HEK293 (cell line): ENCODE data around the gene MPPE1.

ENCODE experiments used
- CTCF ChIA-PET: fragments of 350-600 bp; formaldehyde crosslinking; extraction: SDS; loops from one replicate; lab custom pipeline; 2021; ENCODE audit warnings: antibody characterized with exemption; lab: Yijun Ruan, JAX
- POLR2A ChIA-PET: fragments of 300-600 bp; formaldehyde crosslinking; extraction: SDS; loops from one replicate; lab custom pipeline; 2020; ENCODE audit warnings: antibody characterized with exemption, inconsistent platforms; lab: Yijun Ruan, JAX
- H3K27ac ChIP-seq: fragments of 200-500 bp; sonication (Bioruptor generic); 2 replicates; pipeline ENCODE4 v1.5.1; 2014; ENCODE audit warnings: low read depth, low read length, control low read depth, inconsistent platforms; ENCODE audit errors: extremely low read depth
- H3K36me3 ChIP-seq, 2 experiments: fragments of 200-500 bp in 1 of 2; sonication (Bioruptor generic) in 1 of 2; 1 replicate in 1 of 2; 2 replicates in 1 of 2; pipeline ENCODE4 v1.5.1; 2014 to 2017; ENCODE audit warnings: inconsistent platforms in 2 of 2, low read length in 2 of 2; ENCODE audit not compliant: control insufficient read depth in 2 of 2, insufficient read depth in 1 of 2
- H3K4me1 ChIP-seq: fragments of 200-500 bp; sonication (Bioruptor generic); 2 replicates; pipeline ENCODE4 v1.5.1; 2014; ENCODE audit warnings: mild to moderate bottlenecking, low read length, inconsistent platforms; ENCODE audit not compliant: control insufficient read depth, insufficient read depth
- H3K4me3 ChIP-seq: 2 replicates; pipeline ENCODE4 v1.5.1; 2011; ENCODE audit warnings: low read depth, mild to moderate bottlenecking, control low read depth, low read length, moderate library complexity
- H3K9me3 ChIP-seq: fragments of 200-500 bp; sonication (Bioruptor generic); 2 replicates; pipeline ENCODE4 v1.5.1; 2014; ENCODE audit warnings: low read depth, low read length, inconsistent platforms; ENCODE audit not compliant: control insufficient read depth, insufficient read depth
- GLIS2 ChIP-seq: fragments of 450-650 bp; formaldehyde crosslinking; IDR thresholded peaks from 2 replicates; pipeline ENCODE4 v1.5.1; 2016; ENCODE audit warnings: missing biosample characterization, missing genetic modification characterization
- SCRT1 ChIP-seq: fragments of 450-650 bp; formaldehyde crosslinking; IDR thresholded peaks from 2 replicates; pipeline ENCODE4 v1.5.1; 2016; ENCODE audit warnings: missing biosample characterization, missing genetic modification characterization, borderline replicate concordance
- YY1 ChIP-seq: fragments of 450-650 bp; formaldehyde crosslinking; IDR thresholded peaks from 2 replicates; pipeline ENCODE4 v1.5.1; 2018; ENCODE audit warnings: missing biosample characterization, missing genetic modification characterization
- ZFP37 ChIP-seq: fragments of 450-650 bp; formaldehyde crosslinking; IDR thresholded peaks from 2 replicates; pipeline ENCODE4 v1.5.1; 2016; ENCODE audit warnings: missing biosample characterization, missing genetic modification characterization
- ZNF2 ChIP-seq: fragments of 450-650 bp; formaldehyde crosslinking; IDR thresholded peaks from 2 replicates; pipeline ENCODE4 v1.5.1; 2016; ENCODE audit warnings: missing biosample characterization, missing genetic modification characterization
- ZNF274 ChIP-seq, 2 experiments: fragments of 200-500 bp in 1 of 2; fragments of 450-650 bp in 1 of 2; sonication (Bioruptor generic) in 1 of 2; formaldehyde crosslinking in 1 of 2; IDR thresholded peaks; 2 replicates each; pipeline versions ENCODE4 v1.5.1 to v1.6.1; 2014 to 2016; ENCODE audit warnings: borderline replicate concordance in 1 of 2, inconsistent platforms in 1 of 2, low read length in 1 of 2, missing biosample characterization in 1 of 2, missing genetic modification characterization in 1 of 2
- ZNF302 ChIP-seq: fragments of 450-650 bp; formaldehyde crosslinking; IDR thresholded peaks from 2 replicates; pipeline ENCODE4 v1.5.1; 2016; ENCODE audit warnings: missing biosample characterization, missing genetic modification characterization, low read depth
- ZNF354C ChIP-seq: fragments of 450-650 bp; formaldehyde crosslinking; IDR thresholded peaks from 2 replicates; pipeline ENCODE4 v1.5.1; 2016; ENCODE audit warnings: missing biosample characterization, missing genetic modification characterization, low read depth, borderline replicate concordance
- ZNF404 ChIP-seq: fragments of 450-650 bp; formaldehyde crosslinking; IDR thresholded peaks from 2 replicates; pipeline ENCODE4 v1.5.1; 2017; ENCODE audit warnings: missing biosample characterization, missing genetic modification characterization
- ZNF548 ChIP-seq: fragments of 450-650 bp; formaldehyde crosslinking; IDR thresholded peaks from 2 replicates; pipeline ENCODE4 v1.5.1; 2016; ENCODE audit warnings: missing biosample characterization, missing genetic modification characterization
- ZNF621 ChIP-seq: fragments of 450-650 bp; formaldehyde crosslinking; IDR thresholded peaks from 2 replicates; pipeline ENCODE4 v1.5.1; 2017; ENCODE audit warnings: missing biosample characterization, missing genetic modification characterization
- ZNF624 ChIP-seq: fragments of 450-650 bp; formaldehyde crosslinking; IDR thresholded peaks from 2 replicates; pipeline ENCODE4 v1.5.1; 2017; ENCODE audit warnings: missing biosample characterization, missing genetic modification characterization
- ZNF677 ChIP-seq: fragments of 450-650 bp; IDR thresholded peaks from 2 replicates; pipeline ENCODE4 v1.5.0; 2018; ENCODE audit warnings: missing biosample characterization, mild to moderate bottlenecking, missing genetic modification characterization, moderate library complexity
- ZNF768 ChIP-seq: fragments of 450-650 bp; formaldehyde crosslinking; IDR thresholded peaks from 2 replicates; pipeline ENCODE4 v1.5.1; 2018; ENCODE audit warnings: missing biosample characterization, mild to moderate bottlenecking, missing genetic modification characterization
- TF ChIP-seq, protein P1 (sequence below): fragments of 450-650 bp; formaldehyde crosslinking; IDR thresholded peaks from 2 replicates; pipeline ENCODE4 v1.5.1; 2016; ENCODE audit warnings: missing biosample characterization, missing genetic modification characterization
- TF ChIP-seq, protein P2 (sequence below): fragments of 450-650 bp; formaldehyde crosslinking; IDR thresholded peaks from 2 replicates; pipeline ENCODE4 v1.5.1; 2017; ENCODE audit warnings: missing biosample characterization, missing genetic modification characterization
- TF ChIP-seq, protein P3 (sequence below): fragments of 450-650 bp; formaldehyde crosslinking; IDR thresholded peaks from 2 replicates; pipeline ENCODE4 v1.5.1; 2016; ENCODE audit warnings: missing biosample characterization, missing genetic modification characterization
- TF ChIP-seq, protein P4 (sequence below): fragments of 450-650 bp; formaldehyde crosslinking; IDR thresholded peaks from 2 replicates; pipeline ENCODE4 v1.5.1; 2016; ENCODE audit warnings: missing biosample characterization, missing genetic modification characterization
- TF ChIP-seq, protein P5 (sequence below): fragments of 450-650 bp; formaldehyde crosslinking; IDR thresholded peaks from 2 replicates; pipeline ENCODE4 v1.5.1; 2016; ENCODE audit warnings: missing biosample characterization, missing genetic modification characterization

MPPE1 gene

DNA sequence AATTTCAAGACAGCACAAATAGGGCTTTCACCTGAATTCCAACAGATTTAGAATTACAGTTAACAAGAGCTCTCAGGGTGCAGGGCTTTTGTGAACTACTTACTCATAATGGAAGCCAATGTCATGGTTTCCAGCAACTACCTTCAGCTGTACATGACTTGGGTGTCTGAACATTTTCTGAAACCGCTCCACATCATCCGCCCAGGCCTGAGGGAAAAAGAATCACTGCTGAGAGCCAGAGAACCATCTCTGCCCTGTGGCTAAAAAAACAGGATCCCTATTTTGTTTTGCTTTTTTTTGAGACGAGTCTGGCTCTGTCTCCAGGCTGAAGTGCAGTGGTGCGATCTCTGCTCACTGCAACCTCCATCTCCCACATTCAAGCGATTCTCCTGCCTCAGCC, 18.8 kb downstream of the MPPE1 start:
- peaks cover 10 to 57% of the 10 kb centered on the region in 2 experiments; a peak in 2 of 3 replicates for H3K36me3 ChIP-seq

DNA sequence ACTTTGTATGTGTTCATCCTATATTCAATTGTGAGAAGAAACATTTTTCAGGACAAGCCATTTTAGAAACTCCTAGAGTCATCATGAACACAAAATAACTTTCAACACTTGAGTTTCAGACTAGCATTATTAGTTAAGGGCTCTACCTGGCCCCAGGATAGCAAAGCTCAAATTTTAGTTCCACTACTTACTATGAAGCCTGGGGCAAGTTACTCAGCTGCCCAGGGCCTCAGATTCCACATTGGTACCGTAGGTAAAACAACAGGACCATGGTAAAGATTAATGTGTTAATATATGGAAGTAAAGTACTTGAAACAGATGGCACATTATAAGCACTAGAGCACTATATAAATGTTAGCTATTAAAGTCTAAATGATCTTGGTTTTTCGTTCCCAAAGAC, 19.4 kb downstream of the MPPE1 start:
- H3K27ac ChIP-seq: no peak overlapping the region
- 0 out of 2 replicates have a peak, but pooled peaks cover 3% of the 10 kb centered on the region for H3K4me1 ChIP-seq
- H3K4me3 ChIP-seq: no peak overlapping the region
- TF ChIP-seq, protein P1, sequence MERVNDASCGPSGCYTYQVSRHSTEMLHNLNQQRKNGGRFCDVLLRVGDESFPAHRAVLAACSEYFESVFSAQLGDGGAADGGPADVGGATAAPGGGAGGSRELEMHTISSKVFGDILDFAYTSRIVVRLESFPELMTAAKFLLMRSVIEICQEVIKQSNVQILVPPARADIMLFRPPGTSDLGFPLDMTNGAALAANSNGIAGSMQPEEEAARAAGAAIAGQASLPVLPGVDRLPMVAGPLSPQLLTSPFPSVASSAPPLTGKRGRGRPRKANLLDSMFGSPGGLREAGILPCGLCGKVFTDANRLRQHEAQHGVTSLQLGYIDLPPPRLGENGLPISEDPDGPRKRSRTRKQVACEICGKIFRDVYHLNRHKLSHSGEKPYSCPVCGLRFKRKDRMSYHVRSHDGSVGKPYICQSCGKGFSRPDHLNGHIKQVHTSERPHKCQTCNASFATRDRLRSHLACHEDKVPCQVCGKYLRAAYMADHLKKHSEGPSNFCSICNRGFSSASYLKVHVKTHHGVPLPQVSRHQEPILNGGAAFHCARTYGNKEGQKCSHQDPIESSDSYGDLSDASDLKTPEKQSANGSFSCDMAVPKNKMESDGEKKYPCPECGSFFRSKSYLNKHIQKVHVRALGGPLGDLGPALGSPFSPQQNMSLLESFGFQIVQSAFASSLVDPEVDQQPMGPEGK (tag by site-specific recombination): no peak
- no peak for TF ChIP-seq ZNF548 (tag by site-specific recombination)
- no peak for TF ChIP-seq ZNF624 (tag by site-specific recombination)
- TF ChIP-seq ZNF354C: no peak
- no peak for TF ChIP-seq YY1 (tag by site-specific recombination)
- TF ChIP-seq, protein P2, sequence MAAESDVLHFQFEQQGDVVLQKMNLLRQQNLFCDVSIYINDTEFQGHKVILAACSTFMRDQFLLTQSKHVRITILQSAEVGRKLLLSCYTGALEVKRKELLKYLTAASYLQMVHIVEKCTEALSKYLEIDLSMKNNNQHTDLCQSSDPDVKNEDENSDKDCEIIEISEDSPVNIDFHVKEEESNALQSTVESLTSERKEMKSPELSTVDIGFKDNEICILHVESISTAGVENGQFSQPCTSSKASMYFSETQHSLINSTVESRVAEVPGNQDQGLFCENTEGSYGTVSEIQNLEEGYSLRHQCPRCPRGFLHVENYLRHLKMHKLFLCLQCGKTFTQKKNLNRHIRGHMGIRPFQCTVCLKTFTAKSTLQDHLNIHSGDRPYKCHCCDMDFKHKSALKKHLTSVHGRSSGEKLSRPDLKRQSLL (tag by site-specific recombination): no peak
- TF ChIP-seq ZNF768 (tag by site-specific recombination): no peak
- TF ChIP-seq ZFP37 (tag by site-specific recombination): no peak
- TF ChIP-seq, protein P3, sequence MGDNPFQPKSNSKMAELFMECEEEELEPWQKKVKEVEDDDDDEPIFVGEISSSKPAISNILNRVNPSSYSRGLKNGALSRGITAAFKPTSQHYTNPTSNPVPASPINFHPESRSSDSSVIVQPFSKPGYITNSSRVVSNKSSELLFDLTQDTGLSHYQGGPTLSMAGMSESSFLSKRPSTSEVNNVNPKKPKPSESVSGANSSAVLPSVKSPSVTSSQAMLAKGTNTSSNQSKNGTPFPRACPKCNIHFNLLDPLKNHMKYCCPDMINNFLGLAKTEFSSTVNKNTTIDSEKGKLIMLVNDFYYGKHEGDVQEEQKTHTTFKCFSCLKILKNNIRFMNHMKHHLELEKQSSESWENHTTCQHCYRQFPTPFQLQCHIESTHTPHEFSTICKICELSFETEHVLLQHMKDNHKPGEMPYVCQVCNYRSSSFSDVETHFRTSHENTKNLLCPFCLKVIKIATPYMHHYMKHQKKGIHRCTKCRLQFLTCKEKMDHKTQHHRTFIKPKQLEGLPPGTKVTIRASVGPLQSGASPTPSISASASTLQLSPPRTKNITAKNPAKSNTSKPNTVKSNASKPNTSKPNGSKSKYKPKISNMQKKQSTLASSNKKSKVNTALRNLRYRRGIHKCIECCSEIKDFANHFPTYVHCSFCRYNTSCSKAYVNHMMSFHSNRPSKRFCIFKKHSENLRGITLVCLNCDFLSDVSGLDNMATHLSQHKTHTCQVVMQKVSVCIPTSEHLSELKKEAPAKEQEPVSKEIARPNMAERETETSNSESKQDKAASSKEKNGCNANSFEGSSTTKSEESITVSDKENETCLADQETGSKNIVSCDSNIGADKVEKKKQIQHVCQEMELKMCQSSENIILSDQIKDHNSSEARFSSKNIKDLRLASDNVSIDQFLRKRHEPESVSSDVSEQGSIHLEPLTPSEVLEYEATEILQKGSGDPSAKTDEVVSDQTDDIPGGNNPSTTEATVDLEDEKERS (tag by site-specific recombination): no peak
- no peak for TF ChIP-seq ZNF302 (tag by site-specific recombination)
- no peak for TF ChIP-seq ZNF621 (tag by site-specific recombination)
- TF ChIP-seq SCRT1: no peak
- TF ChIP-seq GLIS2: no peak
- TF ChIP-seq ZNF2 (tag by site-specific recombination): no peak
- ChIA-PET CTCF (interaction anchor here (0.6 to 2.0 kb wide), 3 partner anchors 88 to 156 kb away, joined by 3 to 9 read pairs (median 4); no protein-coding TSS in a partner anchor), POLR2A (interaction anchor here (1.4 kb wide), 1 partner anchor 20 kb away, joined by 5 read pairs; the partner anchor contains the start of gene MPPE1)
- H3K9me3 ChIP-seq: no peaks in the 10 kb centered on the region
- peaks cover 10 to 60% of the 10 kb centered on the region in 2 experiments; a peak in 2 of 3 replicates for H3K36me3 ChIP-seq

More for the DNA sequence above, 18.8 kb downstream of the MPPE1 start:
- ChIA-PET CTCF (interaction anchor here (0.8 kb wide), 1 partner anchor 107 kb away, joined by 3 read pairs; no protein-coding TSS in a partner anchor), POLR2A (no interaction called here)
- Histone ChIP-seq H3K9me3 (no peaks in the 10 kb centered on the region), H3K4me1 (0 out of 2 replicates have a peak, but pooled peaks cover 3% of the 10 kb centered on the region), H3K4me3 (no peak overlapping the region), H3K27ac (no peak overlapping the region)
- TF ChIP-seq ZNF274 (IDR thresholded peaks at IDR 0.05; ENCODE audit: low read length): no peak
- no peak for TF ChIP-seq ZNF274 (tag by site-specific recombination; IDR thresholded peaks at IDR 0.05; ENCODE audit: borderline replicate concordance)
- TF ChIP-seq, protein P4, sequence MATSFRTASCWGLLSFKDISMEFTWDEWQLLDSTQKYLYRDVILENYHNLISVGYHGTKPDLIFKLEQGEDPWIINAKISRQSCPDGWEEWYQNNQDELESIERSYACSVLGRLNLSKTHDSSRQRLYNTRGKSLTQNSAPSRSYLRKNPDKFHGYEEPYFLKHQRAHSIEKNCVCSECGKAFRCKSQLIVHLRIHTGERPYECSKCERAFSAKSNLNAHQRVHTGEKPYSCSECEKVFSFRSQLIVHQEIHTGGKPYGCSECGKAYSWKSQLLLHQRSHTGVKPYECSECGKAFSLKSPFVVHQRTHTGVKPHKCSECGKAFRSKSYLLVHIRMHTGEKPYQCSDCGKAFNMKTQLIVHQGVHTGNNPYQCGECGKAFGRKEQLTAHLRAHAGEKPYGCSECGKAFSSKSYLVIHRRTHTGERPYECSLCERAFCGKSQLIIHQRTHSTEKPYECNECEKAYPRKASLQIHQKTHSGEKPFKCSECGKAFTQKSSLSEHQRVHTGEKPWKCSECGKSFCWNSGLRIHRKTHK: peak; percentile 61
- no peak for TF ChIP-seq ZNF404 (tag by site-specific recombination)
- TF ChIP-seq ZNF677: no peak
- TF ChIP-seq, protein P5, sequence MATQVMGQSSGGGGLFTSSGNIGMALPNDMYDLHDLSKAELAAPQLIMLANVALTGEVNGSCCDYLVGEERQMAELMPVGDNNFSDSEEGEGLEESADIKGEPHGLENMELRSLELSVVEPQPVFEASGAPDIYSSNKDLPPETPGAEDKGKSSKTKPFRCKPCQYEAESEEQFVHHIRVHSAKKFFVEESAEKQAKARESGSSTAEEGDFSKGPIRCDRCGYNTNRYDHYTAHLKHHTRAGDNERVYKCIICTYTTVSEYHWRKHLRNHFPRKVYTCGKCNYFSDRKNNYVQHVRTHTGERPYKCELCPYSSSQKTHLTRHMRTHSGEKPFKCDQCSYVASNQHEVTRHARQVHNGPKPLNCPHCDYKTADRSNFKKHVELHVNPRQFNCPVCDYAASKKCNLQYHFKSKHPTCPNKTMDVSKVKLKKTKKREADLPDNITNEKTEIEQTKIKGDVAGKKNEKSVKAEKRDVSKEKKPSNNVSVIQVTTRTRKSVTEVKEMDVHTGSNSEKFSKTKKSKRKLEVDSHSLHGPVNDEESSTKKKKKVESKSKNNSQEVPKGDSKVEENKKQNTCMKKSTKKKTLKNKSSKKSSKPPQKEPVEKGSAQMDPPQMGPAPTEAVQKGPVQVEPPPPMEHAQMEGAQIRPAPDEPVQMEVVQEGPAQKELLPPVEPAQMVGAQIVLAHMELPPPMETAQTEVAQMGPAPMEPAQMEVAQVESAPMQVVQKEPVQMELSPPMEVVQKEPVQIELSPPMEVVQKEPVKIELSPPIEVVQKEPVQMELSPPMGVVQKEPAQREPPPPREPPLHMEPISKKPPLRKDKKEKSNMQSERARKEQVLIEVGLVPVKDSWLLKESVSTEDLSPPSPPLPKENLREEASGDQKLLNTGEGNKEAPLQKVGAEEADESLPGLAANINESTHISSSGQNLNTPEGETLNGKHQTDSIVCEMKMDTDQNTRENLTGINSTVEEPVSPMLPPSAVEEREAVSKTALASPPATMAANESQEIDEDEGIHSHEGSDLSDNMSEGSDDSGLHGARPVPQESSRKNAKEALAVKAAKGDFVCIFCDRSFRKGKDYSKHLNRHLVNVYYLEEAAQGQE (tag by site-specific recombination): no peak
